Neural progenitor cell (in vitro differentiated cells): Measurements from ENCODE around the gene UBAC1.

Experiments
- EZH2 ChIP-seq: fragments of 200-600 bp; sonication (generic); IDR thresholded peaks from 2 replicates; pipeline ENCODE4 v1.6.1; 2017; ENCODE audit warnings: antibody characterized with exemption, mild to moderate bottlenecking, moderate library complexity
- TF ChIP-seq, protein P1 (sequence below): fragments of 200-600 bp; sonication (generic); IDR thresholded peaks from 2 replicates; pipeline ENCODE4 v1.5.1; 2017; ENCODE audit warnings: antibody characterized with exemption, mild to moderate bottlenecking

DNA sequence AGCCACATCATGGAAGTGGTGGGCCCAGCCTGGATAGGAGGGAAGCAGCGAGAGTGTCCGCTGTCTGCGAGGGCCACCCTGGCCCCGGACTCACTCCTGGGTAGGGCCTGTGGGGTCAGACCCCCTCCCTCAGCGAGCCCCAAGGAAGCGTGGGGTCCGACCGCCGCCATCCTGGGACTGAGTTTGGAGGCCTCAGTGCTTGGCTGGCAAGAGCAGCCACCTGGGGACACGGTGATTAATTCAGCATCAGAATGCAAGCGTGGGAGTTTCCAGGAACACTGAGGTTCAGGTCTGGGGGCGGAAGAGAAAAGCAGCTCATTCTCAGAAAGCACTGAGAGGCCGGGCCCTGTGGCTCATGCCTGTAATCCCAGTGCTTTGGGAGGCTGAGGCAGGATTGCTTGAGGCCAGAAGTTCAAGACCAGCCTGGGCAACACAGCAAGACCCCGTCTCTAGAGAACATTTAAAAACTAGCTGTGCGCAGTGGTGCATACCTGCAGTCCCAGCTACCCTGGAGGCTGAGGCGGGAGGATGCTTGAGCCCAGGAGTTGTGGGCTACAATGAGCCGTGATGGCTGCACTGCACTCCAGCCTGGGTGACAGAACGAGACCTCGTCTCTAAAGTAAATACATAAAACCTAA is 35.6 kb downstream of the UBAC1 start:
- TF ChIP-seq, protein P1, sequence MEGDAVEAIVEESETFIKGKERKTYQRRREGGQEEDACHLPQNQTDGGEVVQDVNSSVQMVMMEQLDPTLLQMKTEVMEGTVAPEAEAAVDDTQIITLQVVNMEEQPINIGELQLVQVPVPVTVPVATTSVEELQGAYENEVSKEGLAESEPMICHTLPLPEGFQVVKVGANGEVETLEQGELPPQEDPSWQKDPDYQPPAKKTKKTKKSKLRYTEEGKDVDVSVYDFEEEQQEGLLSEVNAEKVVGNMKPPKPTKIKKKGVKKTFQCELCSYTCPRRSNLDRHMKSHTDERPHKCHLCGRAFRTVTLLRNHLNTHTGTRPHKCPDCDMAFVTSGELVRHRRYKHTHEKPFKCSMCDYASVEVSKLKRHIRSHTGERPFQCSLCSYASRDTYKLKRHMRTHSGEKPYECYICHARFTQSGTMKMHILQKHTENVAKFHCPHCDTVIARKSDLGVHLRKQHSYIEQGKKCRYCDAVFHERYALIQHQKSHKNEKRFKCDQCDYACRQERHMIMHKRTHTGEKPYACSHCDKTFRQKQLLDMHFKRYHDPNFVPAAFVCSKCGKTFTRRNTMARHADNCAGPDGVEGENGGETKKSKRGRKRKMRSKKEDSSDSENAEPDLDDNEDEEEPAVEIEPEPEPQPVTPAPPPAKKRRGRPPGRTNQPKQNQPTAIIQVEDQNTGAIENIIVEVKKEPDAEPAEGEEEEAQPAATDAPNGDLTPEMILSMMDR: no peak
- TF ChIP-seq EZH2: no peak
